ENCODE data around the gene UBL7. TPM values are rescaled to one million over a fixed set of nuclear protein-coding genes. Genes with fewer than 3 reads are reported as not detected.

The UBL7 gene, protein sequence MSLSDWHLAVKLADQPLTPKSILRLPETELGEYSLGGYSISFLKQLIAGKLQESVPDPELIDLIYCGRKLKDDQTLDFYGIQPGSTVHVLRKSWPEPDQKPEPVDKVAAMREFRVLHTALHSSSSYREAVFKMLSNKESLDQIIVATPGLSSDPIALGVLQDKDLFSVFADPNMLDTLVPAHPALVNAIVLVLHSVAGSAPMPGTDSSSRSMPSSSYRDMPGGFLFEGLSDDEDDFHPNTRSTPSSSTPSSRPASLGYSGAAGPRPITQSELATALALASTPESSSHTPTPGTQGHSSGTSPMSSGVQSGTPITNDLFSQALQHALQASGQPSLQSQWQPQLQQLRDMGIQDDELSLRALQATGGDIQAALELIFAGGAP
- 105 TPM for polyA plus RNA-seq (2012; ENCODE audit: low read depth, missing spikeins)

DNA sequence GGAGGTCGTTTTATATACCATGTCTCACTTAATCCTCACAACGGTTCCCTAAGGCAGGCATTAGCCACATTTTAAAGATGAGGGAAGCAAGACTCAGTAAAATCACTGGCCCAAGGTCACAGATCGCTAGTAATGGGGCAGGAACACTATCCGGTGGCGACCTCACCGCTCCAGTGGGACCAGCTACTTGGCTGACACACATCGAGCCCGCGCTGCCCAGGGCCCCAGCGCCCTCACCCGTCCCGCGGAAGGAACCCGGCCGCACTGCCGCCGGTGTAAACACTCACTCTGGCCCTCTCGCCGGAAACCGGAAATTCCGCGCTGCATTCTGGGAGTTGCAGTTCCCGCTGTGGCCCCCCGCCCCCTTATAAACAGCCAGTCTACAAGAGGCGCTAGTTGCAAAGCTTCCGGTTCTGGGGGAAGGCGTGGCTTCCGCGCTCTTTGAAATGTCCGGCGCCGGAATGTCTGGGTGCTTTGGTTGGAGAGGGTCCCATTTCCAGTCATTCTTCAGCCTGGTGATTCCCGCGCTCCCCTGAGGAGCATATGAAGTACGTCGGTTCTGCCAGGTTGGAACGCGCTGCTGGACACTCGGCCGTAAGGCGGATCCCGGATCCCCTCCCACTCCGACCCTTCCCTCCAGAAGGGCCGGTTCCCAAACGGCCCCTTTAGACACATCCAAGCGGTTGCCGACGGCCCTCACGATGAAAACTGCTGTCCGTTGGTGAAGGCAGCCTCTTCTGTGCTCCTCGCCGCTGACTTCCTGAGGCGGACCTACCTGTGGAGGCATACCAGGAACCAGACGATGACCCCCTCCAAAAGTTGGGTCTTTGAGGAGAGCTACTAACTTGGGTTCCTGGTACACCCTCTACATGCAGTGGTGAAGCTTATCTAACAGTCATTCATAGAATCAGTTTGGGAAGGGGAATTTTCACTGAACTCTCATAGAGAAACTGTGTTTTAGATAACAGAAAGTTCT lies at the start of gene UBL7:
TSS of gene UBL7 (minus strand) at position 290 of the 976 bp plus-strand sequence. CDS start 2,293 bp downstream, outside the sequence.
- DNase-seq (ENCODE audit: insufficient read length, low spot score) (peak; percentile 78), FAIRE-seq (peak; percentile 97)
- TF ChIP-seq POLR2AphosphoS5 (IDR thresholded peaks at IDR 0.05; ENCODE audit: low read depth, low read length) (peak; percentile 85), POU2F2 (IDR thresholded peaks at IDR 0.05; ENCODE audit: low read depth, low read length) (peak; percentile 75), SPI1 (IDR thresholded peaks at IDR 0.05; ENCODE audit: low read depth, low read length) (no peak), PAX5 (IDR thresholded peaks at IDR 0.05; ENCODE audit: insufficient read depth, low read length, severe bottlenecking) (peak; percentile 8), TAF1 (IDR thresholded peaks at IDR 0.05; ENCODE audit: low read depth, low read length) (peak; percentile 85), POLR2A (IDR thresholded peaks at IDR 0.05; ENCODE audit: low read depth, low read length) (peak; percentile 88)

GRCh38 chr15:74506515-74506840 lies 45.5 kb upstream of the UBL7 start:
- no peak for DNase-seq (ENCODE audit: insufficient read length, low spot score)
- TF ChIP-seq POLR2A (IDR thresholded peaks at IDR 0.05; ENCODE audit: low read depth, low read length): no peak
- FAIRE-seq: no peak

DNA sequence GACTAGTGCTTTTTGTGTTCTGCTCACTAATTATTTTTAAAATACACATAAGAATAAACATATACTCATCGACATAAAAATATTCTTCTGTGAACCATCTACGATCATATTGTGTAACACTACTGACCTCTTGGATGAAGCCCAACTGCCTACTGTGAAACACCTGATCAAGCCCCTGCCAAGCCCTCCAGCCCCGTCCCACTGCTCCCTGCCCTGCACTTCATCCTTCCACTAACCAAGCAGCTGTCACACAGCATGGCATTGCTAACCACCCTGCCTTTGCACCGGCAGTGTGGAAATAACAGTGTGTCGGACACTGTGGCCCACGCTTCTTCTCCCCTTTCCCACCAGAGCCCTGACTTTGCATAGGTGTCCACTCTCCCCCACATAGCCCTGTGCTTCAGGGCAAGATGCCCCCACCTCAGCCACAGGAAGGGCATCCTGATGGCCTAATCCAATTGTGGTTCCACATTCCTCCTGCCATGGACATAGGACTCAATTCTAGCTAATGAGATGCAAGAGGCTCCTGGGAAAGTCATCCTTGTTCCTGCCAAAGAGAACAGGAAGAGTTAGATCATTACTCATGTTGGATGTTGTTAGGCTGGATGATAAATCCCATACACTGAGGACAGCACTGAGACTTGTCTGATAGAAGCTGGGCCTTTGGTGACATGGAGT lies 45.0 kb upstream of the UBL7 start:
- FAIRE-seq (no peak), DNase-seq (ENCODE audit: insufficient read length, low spot score) (no peak)
- TF ChIP-seq POLR2A (IDR thresholded peaks at IDR 0.05; ENCODE audit: low read depth, low read length) (no peak), SPI1 (IDR thresholded peaks at IDR 0.05; ENCODE audit: low read depth, low read length) (no peak)

- no peak for DNase-seq (ENCODE audit: insufficient read length, low spot score)
- no peak for TF ChIP-seq POLR2A (IDR thresholded peaks at IDR 0.05; ENCODE audit: low read depth, low read length)
- no peak for TF ChIP-seq PAX5 (IDR thresholded peaks at IDR 0.05; ENCODE audit: insufficient read depth, low read length, severe bottlenecking)
- TF ChIP-seq SPI1 (IDR thresholded peaks at IDR 0.05; ENCODE audit: low read depth, low read length): no peak
- no peak for TF ChIP-seq TAF1 (IDR thresholded peaks at IDR 0.05; ENCODE audit: low read depth, low read length)
- no peak for FAIRE-seq
Measured at GRCh38 chr15:74504836-74505235, 43.9 kb upstream of the UBL7 start.

DNA sequence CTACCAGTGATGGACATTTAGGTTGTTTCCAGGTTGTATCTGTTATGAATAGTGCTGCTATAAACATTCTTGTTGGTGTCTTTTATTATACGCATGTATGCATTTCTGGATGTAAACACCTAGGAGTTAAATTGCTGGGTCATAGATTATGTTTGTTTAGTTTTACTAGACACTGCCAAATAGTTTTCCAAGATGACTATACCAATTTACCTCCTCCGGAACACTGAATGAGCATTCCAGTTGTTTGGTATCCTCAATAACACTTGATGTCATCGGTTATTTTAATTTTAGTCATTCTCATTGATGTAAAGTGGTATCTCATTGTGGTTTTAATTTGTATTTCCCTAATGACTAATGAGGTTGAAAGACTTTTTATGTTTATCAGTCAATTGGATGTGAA lies 43.5 kb upstream of the UBL7 start:
- FAIRE-seq: no peak
- DNase-seq (ENCODE audit: insufficient read length, low spot score): no peak
- TF ChIP-seq SPI1 (IDR thresholded peaks at IDR 0.05; ENCODE audit: low read depth, low read length): no peak

- FAIRE-seq (no peak), DNase-seq (ENCODE audit: insufficient read length, low spot score) (no peak)
- TF ChIP-seq TAF1 (IDR thresholded peaks at IDR 0.05; ENCODE audit: low read depth, low read length) (no peak), POLR2A (IDR thresholded peaks at IDR 0.05; ENCODE audit: low read depth, low read length) (no peak), POU2F2 (IDR thresholded peaks at IDR 0.05; ENCODE audit: low read depth, low read length) (no peak), POLR2AphosphoS5 (IDR thresholded peaks at IDR 0.05; ENCODE audit: low read depth, low read length) (no peak), SPI1 (IDR thresholded peaks at IDR 0.05; ENCODE audit: low read depth, low read length) (peak; percentile 33; the same call in 1 of the 2 replicates)
Measured at GRCh38 chr15:74502301-74502700, 41.3 kb upstream of the UBL7 start.

DNA sequence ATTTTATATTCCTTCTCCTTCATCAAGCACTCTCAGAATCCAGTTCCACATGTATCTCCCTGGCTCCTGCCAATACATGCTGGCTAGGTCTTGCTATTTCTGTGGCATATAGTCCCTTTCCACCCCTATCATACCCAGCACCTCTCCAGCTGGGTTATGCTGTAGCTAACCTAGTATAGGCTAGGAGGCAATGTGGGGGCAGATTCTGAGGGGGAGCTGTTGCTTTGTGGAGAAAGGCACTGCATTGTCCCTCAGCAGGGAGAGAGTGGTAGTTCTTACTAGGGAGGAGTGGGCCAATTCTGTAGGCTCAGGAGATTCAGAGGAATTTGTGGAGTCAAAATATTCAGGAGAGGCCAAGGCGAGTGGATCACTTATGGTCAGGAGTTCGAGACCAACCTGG lies 39.4 kb upstream of the UBL7 start:
- FAIRE-seq (no peak), DNase-seq (ENCODE audit: insufficient read length, low spot score) (no peak)
- TF ChIP-seq SPI1 (IDR thresholded peaks at IDR 0.05; ENCODE audit: low read depth, low read length) (no peak), POU2F2 (IDR thresholded peaks at IDR 0.05; ENCODE audit: low read depth, low read length) (no peak), TAF1 (IDR thresholded peaks at IDR 0.05; ENCODE audit: low read depth, low read length) (no peak), POLR2A (IDR thresholded peaks at IDR 0.05; ENCODE audit: low read depth, low read length) (no peak), POLR2AphosphoS5 (IDR thresholded peaks at IDR 0.05; ENCODE audit: low read depth, low read length) (no peak), PAX5 (IDR thresholded peaks at IDR 0.05; ENCODE audit: insufficient read depth, low read length, severe bottlenecking) (no peak)

GRCh38 chr15:74499366-74499765 lies 38.4 kb upstream of the UBL7 start:
- TF ChIP-seq SPI1 (IDR thresholded peaks at IDR 0.05; ENCODE audit: low read depth, low read length) (no peak), TAF1 (IDR thresholded peaks at IDR 0.05; ENCODE audit: low read depth, low read length) (no peak), POLR2A (IDR thresholded peaks at IDR 0.05; ENCODE audit: low read depth, low read length) (no peak), POLR2AphosphoS5 (IDR thresholded peaks at IDR 0.05; ENCODE audit: low read depth, low read length) (no peak), POU2F2 (IDR thresholded peaks at IDR 0.05; ENCODE audit: low read depth, low read length) (no peak), PAX5 (IDR thresholded peaks at IDR 0.05; ENCODE audit: insufficient read depth, low read length, severe bottlenecking) (no peak)
- DNase-seq (ENCODE audit: insufficient read length, low spot score) (no peak), FAIRE-seq (no peak)

DNA sequence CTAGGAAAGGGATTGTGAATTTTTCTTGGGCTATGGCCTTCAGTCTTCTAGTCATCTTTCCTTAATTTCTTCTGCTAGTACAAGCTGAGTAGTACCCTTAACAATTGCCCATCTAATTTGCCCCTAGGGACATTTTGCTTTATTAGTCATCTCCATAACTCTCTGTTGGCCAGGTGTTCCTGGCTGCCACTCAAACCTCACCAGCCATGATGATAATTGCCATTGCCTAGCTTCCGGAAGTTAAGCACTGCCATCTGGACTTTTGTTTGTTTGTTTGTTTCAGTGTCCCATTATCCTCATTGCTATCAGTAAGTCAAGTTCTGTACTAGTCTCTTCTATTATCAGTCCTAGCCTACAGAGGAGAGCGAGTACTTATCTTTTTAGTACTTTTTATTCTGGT lies 36.6 kb upstream of the UBL7 start:
- no peak for FAIRE-seq
- no peak for DNase-seq (ENCODE audit: insufficient read length, low spot score)
- TF ChIP-seq TAF1 (IDR thresholded peaks at IDR 0.05; ENCODE audit: low read depth, low read length) (no peak), POLR2A (IDR thresholded peaks at IDR 0.05; ENCODE audit: low read depth, low read length) (no peak), PAX5 (IDR thresholded peaks at IDR 0.05; ENCODE audit: insufficient read depth, low read length, severe bottlenecking) (no peak), POU2F2 (IDR thresholded peaks at IDR 0.05; ENCODE audit: low read depth, low read length) (no peak), SPI1 (IDR thresholded peaks at IDR 0.05; ENCODE audit: low read depth, low read length) (no peak), POLR2AphosphoS5 (IDR thresholded peaks at IDR 0.05; ENCODE audit: low read depth, low read length) (no peak)
